A549 (cell line): Measurements from ENCODE around the gene NFKBIZ. TPM values are rescaled to one million over a fixed set of nuclear protein-coding genes. Genes with fewer than 3 reads are reported as not detected.

Experiments used
- ATAC-seq, 2 experiments: fragments of 200-7000 bp in 1 of 2; fragments of >200 bp in 1 of 2; cut with Nextera tagmentation in 1 of 2; cut with Tn5 transposase in 1 of 2; 3 replicates each; pipeline versions ENCODE4 v1.8.0 to v1.9.1; 2018 to 2020; ENCODE audit warnings: mild to moderate bottlenecking in 1 of 2, moderate library complexity in 1 of 2
- CTCF ChIA-PET: fragments of 300-600 bp; sonication (Branson Sonifier 250); formaldehyde crosslinking; extraction: SDS; loops from one replicate; lab custom pipeline; 2021; ENCODE audit warnings: antibody characterized with exemption, inconsistent platforms; lab: Yijun Ruan, JAX
- POLR2A ChIA-PET: fragments of 350-600 bp; formaldehyde crosslinking; extraction: SDS; loops from one replicate; lab custom pipeline; 2021; ENCODE audit warnings: antibody characterized with exemption, inconsistent platforms; lab: Yijun Ruan, JAX
- DNase-seq, 2 experiments: peaks; one replicate each; pipeline versions ENCODE4 v3.0.0 to v3.0.0-alpha.2; 2011 to 2016; ENCODE audit warnings: low read depth in 1 of 2, low spot score in 1 of 2
- FAIRE-seq: peaks from 2 replicates; lab custom pipeline; 2011; peaks lifted over from hg19 to GRCh38; lab: Jason Lieb, UNC
- H3K27ac ChIP-seq, 2 experiments: fragments of >200 bp; sonication (Bioruptor Twin); formaldehyde crosslinking; 3 replicates each; pipeline ENCODE4 v1.5.1; 2016 to 2017
- H3K4me1 ChIP-seq: fragments of >200 bp; sonication (Bioruptor Twin); formaldehyde crosslinking; 3 replicates; pipeline ENCODE4 v1.6.1; 2016
- H3K4me2 ChIP-seq: fragments of >200 bp; sonication (Bioruptor Twin); formaldehyde crosslinking; 3 replicates; pipeline ENCODE4 v1.6.1; 2016
- H3K4me3 ChIP-seq: fragments of >200 bp; sonication (Bioruptor Twin); formaldehyde crosslinking; 3 replicates; pipeline ENCODE4 v1.5.1; 2016
- H3K9me3 ChIP-seq: fragments of >200 bp; sonication (Bioruptor Twin); formaldehyde crosslinking; 3 replicates; pipeline ENCODE4 v1.6.1; 2016
- BCL3 ChIP-seq: fragments of >200 bp; sonication (Bioruptor Twin); formaldehyde crosslinking; IDR thresholded peaks from 3 replicates; pipeline ENCODE4 v1.6.1; 2016
- CBX2 ChIP-seq: fragments of 200-600 bp; sonication (generic); IDR thresholded peaks from 2 replicates; pipeline ENCODE4 v1.6.1; 2016; ENCODE audit warnings: low read depth, mild to moderate bottlenecking, borderline replicate concordance
- CBX8 ChIP-seq: fragments of 200-600 bp; sonication (generic); IDR thresholded peaks from 2 replicates; pipeline ENCODE4 v1.6.1; 2016
- CEBPB ChIP-seq, 2 experiments: fragments of >200 bp in 1 of 2; sonication (Bioruptor Twin) in 1 of 2; formaldehyde crosslinking in 1 of 2; IDR thresholded peaks; 2 replicates each; pipeline ENCODE4 v1.6.1; 2012 to 2016
- E2F6 ChIP-seq: IDR thresholded peaks from 2 replicates; pipeline ENCODE4 v1.6.1; 2012; ENCODE audit warnings: low read depth, borderline replicate concordance
- EHF ChIP-seq: fragments of 250-450 bp; sonication (Bioruptor Pico); IDR thresholded peaks from 2 replicates; pipeline ENCODE4 v1.5.0; 2020; ENCODE audit warnings: mild to moderate bottlenecking
- EP300 ChIP-seq, 2 experiments: fragments of >200 bp; sonication (Bioruptor Twin); formaldehyde crosslinking; IDR thresholded peaks; 2 replicates in 1 of 2; 3 replicates in 1 of 2; pipeline ENCODE4 v1.6.1; 2016 to 2017
- ESRRA ChIP-seq: fragments of 150-350 bp; IDR thresholded peaks from 2 replicates; pipeline ENCODE4 v1.6.1; 2014; ENCODE audit warnings: mild to moderate bottlenecking, low read length, borderline replicate concordance
- FOSB ChIP-seq: fragments of 250-450 bp; sonication (Bioruptor Pico); IDR thresholded peaks from 2 replicates; pipeline ENCODE4 v1.5.0; 2020; ENCODE audit warnings: mild to moderate bottlenecking, moderate library complexity
- HOXA7 ChIP-seq: fragments of 250-450 bp; sonication (Bioruptor Pico); IDR thresholded peaks from 2 replicates; pipeline ENCODE4 v1.5.0; 2020; ENCODE audit warnings: mild to moderate bottlenecking, moderate library complexity
- JUN ChIP-seq, 2 experiments: fragments of >200 bp; sonication (Bioruptor Twin); formaldehyde crosslinking; IDR thresholded peaks; 2 replicates in 1 of 2; 3 replicates in 1 of 2; pipeline ENCODE4 v1.6.1; 2016 to 2017
- JUNB ChIP-seq: fragments of >200 bp; sonication (Bioruptor Twin); formaldehyde crosslinking; IDR thresholded peaks from 2 replicates; pipeline ENCODE4 v1.6.1; 2016
- MAX ChIP-seq: IDR thresholded peaks from 2 replicates; pipeline ENCODE4 v1.6.1; 2012
- NFE2L2 ChIP-seq: fragments of 150-350 bp; conservative IDR thresholded peaks from 2 replicates; pipeline ENCODE4 v1.6.1; 2014; ENCODE audit warnings: low read length
- NR3C1 ChIP-seq: fragments of >200 bp; sonication (Bioruptor Twin); formaldehyde crosslinking; IDR thresholded peaks from 3 replicates; pipeline ENCODE4 v1.6.1; 2017
- PHF8 ChIP-seq: fragments of 200-600 bp; sonication (generic); IDR thresholded peaks from 2 replicates; pipeline ENCODE4 v1.6.1; 2016; ENCODE audit warnings: low read depth, mild to moderate bottlenecking, antibody characterized with exemption, moderate library complexity, borderline replicate concordance
- POLR2AphosphoS2 ChIP-seq: conservative IDR thresholded peaks from 2 replicates; pipeline ENCODE4 v1.6.1; 2012; ENCODE audit warnings: low read length, improper control_type of control experiment, inconsistent platforms
- RAD21 ChIP-seq, 2 experiments: fragments of >200 bp in 1 of 2; sonication (Bioruptor Twin) in 1 of 2; formaldehyde crosslinking in 1 of 2; IDR thresholded peaks in 1 of 2; conservative IDR thresholded peaks in 1 of 2; 2 replicates in 1 of 2; 3 replicates in 1 of 2; pipeline ENCODE4 v1.6.1; 2012 to 2018; ENCODE audit warnings: inconsistent platforms in 1 of 2
- RARB ChIP-seq: fragments of 250-450 bp; sonication (Bioruptor Pico); IDR thresholded peaks from 2 replicates; pipeline ENCODE4 v1.8.0; 2021; ENCODE audit warnings: mild to moderate bottlenecking, moderate library complexity
- RCOR1 ChIP-seq: fragments of 150-350 bp; IDR thresholded peaks from 2 replicates; pipeline ENCODE4 v1.6.1; 2014; ENCODE audit warnings: antibody characterized with exemption, low read length, low read depth
- RFX5 ChIP-seq: fragments of 450-650 bp; IDR thresholded peaks from 2 replicates; pipeline ENCODE4 v1.7.1; 2014; ENCODE audit warnings: antibody characterized with exemption, mild to moderate bottlenecking, moderate library complexity
- TFCP2L1 ChIP-seq: fragments of 250-450 bp; sonication (Bioruptor Pico); IDR thresholded peaks from 2 replicates; pipeline ENCODE4 v1.5.0; 2021; ENCODE audit warnings: mild to moderate bottlenecking
- ZC3H11A ChIP-seq: fragments of 450-650 bp; IDR thresholded peaks from 2 replicates; pipeline ENCODE4 v1.6.1; 2014; ENCODE audit warnings: antibody characterized with exemption, mild to moderate bottlenecking
- ZSCAN20 ChIP-seq: fragments of 250-450 bp; sonication (Bioruptor Pico); IDR thresholded peaks from 2 replicates; pipeline ENCODE4 v1.8.0; 2022; ENCODE audit warnings: mild to moderate bottlenecking, moderate library complexity
- WGBS: methylation state at CpG from one replicate; pipeline ENCODE4 v1.1.6; 2017; ENCODE audit errors: missing lambda C conversion rate; 5-methylcytosine and 5-hydroxymethylcytosine counted together
- polyA plus RNA-seq, 4 experiments: library from polyadenylated mRNA; depleted of rRNA in 3 of 4; stranded (reverse); fragments of >200 nt; fragmentation: RNase III in 1 of 4; extraction: RNeasy Plus Mini Kit Qiagen cat#74134 plus additional on column Dnase treatment in 1 of 4; gene quantifications; 2 replicates in 3 of 4; 3 replicates in 1 of 4; pipeline ENCODE4 v1.2.3, GENCODE V29; 2011 to 2017
- TF ChIP-seq, protein P1 (sequence below): fragments of >200 bp; sonication (Bioruptor Twin); formaldehyde crosslinking; IDR thresholded peaks from 3 replicates; pipeline ENCODE4 v1.5.1; 2016

The NFKBIZ gene
- polyA plus RNA-seq, 2 of the 4 experiments (the other 2 are of a cell fraction) = 19.8 to 36.1 TPM

GRCh38 chr3:101867511-101867910, 18.2 kb downstream of the NFKBIZ start:
- Histone ChIP-seq H3K9me3 (no peaks in the 10 kb centered on the region), H3K4me1 (peaks cover 52% of the 10 kb centered on the region), H3K4me2 (peak overlapping the region; percentile 79), H3K27ac (peak overlapping the region; percentile 71 to 81; a peak in 5 of 6 replicates), H3K4me3 (no peak overlapping the region)
- ChIA-PET CTCF (interaction anchor here (1.4 to 2.0 kb wide), 2 partner anchors 19 to 357 kb away, joined by 3 to 10 read pairs; no protein-coding TSS in a partner anchor), POLR2A (interaction anchor here (1.3 to 2.9 kb wide), 2 partner anchors 18 to 358 kb away, joined by 4 to 14 read pairs; partner anchors contain the start of gene NFKBIZ)
- DNase-seq = no peak
- peak in 1 of 2 experiments; percentile 2; a peak in 1 of 6 replicates for ATAC-seq
- no peak for FAIRE-seq
- no peak for TF ChIP-seq ZSCAN20 (CRISPR knock-in tag)
- TF ChIP-seq ESRRA = no peak
- TF ChIP-seq BCL3 = no peak
- TF ChIP-seq RCOR1 = no peak
- TF ChIP-seq RFX5 = no peak
- TF ChIP-seq CBX8 = no peak

- TF ChIP-seq RAD21 (conservative IDR thresholded peaks at IDR 0.05 in 1 of 2, IDR thresholded peaks at IDR 0.05 in 1 of 2) (no peak), RARB (CRISPR knock-in tag) (no peak), E2F6 (no peak), TFCP2L1 (no peak), HOXA7 (CRISPR knock-in tag) (no peak), NFE2L2 (no peak), POLR2AphosphoS2 (no peak), JUNB (no peak), CBX2 (no peak)
- 73% methylated on average over 2 of the region's 2 CpGs for WGBS
- ATAC-seq (peak; percentile 13 to 32; a peak in 5 of 6 replicates), DNase-seq (no peak), FAIRE-seq (no peak)
- Histone ChIP-seq H3K4me3 (no peak overlapping the region), H3K9me3 (no peaks in the 10 kb centered on the region), H3K4me1 (peaks cover 52% of the 10 kb centered on the region), H3K4me2 (peak overlapping the region; percentile 79), H3K27ac (peak overlapping the region; percentile 71 to 81; a peak in 5 of 6 replicates)
- POLR2A ChIA-PET = interaction anchor here (1.0 to 2.9 kb wide), 3 partner anchors 10 to 357 kb away, joined by 3 to 14 read pairs (median 4); partner anchors contain the start of gene NFKBIZ
- CTCF ChIA-PET = interaction anchor here (1.4 to 2.0 kb wide), 2 partner anchors 20 to 357 kb away, joined by 3 to 10 read pairs; no protein-coding TSS in a partner anchor
Observed at GRCh38 chr3:101867996-101868395, 18.7 kb downstream of the NFKBIZ start.

DNA sequence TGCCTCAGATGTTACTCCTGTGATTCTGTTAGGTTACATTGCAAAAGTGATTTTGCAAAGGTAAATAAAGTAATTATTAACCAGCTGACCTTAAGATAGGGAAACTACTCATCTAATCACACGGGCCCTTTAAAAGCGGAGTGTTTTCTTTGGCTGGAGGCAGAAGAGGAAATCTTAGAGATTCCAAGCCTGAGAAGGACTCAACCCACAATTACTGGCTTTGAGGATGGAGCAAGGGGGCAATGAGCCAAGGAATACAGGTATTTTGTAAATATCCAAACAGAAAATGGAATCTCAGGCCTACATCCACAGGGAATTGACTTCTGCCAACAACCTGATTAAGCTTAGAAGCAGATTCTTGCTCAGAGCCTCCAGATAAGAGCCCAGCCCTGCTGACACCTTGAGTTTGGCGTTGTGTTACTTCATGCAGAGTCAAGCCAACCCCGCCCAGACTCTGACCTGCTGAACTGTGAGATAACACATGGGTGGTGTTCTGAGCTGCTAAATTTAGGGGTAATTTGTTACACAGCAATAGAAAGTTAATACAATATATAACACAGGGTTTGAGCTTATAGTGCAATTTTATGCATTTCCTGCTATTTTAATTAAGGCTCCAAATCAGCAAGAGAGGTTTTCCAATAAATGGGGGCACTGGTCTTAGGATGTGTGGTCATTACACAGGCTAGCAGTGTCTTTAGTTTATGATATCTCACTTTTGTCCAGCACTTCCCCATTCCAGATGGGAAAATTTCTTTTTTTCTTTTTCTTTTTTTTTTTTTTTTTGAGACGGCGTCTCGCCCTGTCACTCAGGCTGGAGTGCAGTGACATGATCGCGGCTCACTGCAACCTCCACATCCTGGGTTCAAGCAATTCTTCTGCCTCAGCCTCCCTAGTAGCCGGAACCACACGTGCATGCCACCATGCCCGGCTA, 19.5 kb downstream of the NFKBIZ start:
- no peak overlapping the region for H3K4me3 ChIP-seq
- ATAC-seq (peak; percentile 66 to 71), DNase-seq (peak in 1 of 2 experiments; percentile 83), FAIRE-seq (peak; percentile 39)
- peaks cover 52% of the 10 kb centered on the region for H3K4me1 ChIP-seq
- POLR2A ChIA-PET = interaction anchor here (1.0 to 2.9 kb wide), 3 partner anchors 11 to 356 kb away, joined by 3 to 14 read pairs (median 4); partner anchors contain the start of gene NFKBIZ
- H3K4me2 ChIP-seq = peak overlapping the region; percentile 79
- no peaks in the 10 kb centered on the region for H3K9me3 ChIP-seq
- CTCF ChIA-PET = interaction anchor here (0.6 to 2.0 kb wide), 3 partner anchors 20 to 356 kb away, joined by 3 to 10 read pairs (median 3); no protein-coding TSS in a partner anchor
- peak overlapping the region; percentile 71 to 81 for H3K27ac ChIP-seq
- WGBS = 65% methylated on average over 12 of the region's 12 CpGs
- TF ChIP-seq NFE2L2 = no peak
- TF ChIP-seq EP300 (IDR thresholded peaks at IDR 0.05) = peak; percentile 71 to 81; a peak in 3 of 5 replicates
- TF ChIP-seq EHF (CRISPR knock-in tag) = no peak
- no peak for TF ChIP-seq PHF8
- peak; percentile 61 to 69; a peak in 2 of 5 replicates for TF ChIP-seq JUN (IDR thresholded peaks at IDR 0.05)
- TF ChIP-seq CEBPB (IDR thresholded peaks at IDR 0.05) = peak; percentile 34 to 59; a peak in 3 of 4 replicates
- no peak for TF ChIP-seq POLR2AphosphoS2
- no peak for TF ChIP-seq NR3C1
- TF ChIP-seq, protein P1, sequence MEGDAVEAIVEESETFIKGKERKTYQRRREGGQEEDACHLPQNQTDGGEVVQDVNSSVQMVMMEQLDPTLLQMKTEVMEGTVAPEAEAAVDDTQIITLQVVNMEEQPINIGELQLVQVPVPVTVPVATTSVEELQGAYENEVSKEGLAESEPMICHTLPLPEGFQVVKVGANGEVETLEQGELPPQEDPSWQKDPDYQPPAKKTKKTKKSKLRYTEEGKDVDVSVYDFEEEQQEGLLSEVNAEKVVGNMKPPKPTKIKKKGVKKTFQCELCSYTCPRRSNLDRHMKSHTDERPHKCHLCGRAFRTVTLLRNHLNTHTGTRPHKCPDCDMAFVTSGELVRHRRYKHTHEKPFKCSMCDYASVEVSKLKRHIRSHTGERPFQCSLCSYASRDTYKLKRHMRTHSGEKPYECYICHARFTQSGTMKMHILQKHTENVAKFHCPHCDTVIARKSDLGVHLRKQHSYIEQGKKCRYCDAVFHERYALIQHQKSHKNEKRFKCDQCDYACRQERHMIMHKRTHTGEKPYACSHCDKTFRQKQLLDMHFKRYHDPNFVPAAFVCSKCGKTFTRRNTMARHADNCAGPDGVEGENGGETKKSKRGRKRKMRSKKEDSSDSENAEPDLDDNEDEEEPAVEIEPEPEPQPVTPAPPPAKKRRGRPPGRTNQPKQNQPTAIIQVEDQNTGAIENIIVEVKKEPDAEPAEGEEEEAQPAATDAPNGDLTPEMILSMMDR = no peak
- peak; percentile 64 for TF ChIP-seq JUNB
- no peak for TF ChIP-seq MAX
- TF ChIP-seq BCL3 = 0 out of 3 replicates have a peak, but pooled peaks have one; percentile 61
- TF ChIP-seq ESRRA = no peak
- no peak for TF ChIP-seq FOSB
- TF ChIP-seq RAD21 (conservative IDR thresholded peaks at IDR 0.05 in 1 of 2, IDR thresholded peaks at IDR 0.05 in 1 of 2) = peak in 1 of 2 experiments; percentile 48; a peak in 3 of 5 replicates
- no peak for TF ChIP-seq ZC3H11A
